WTC11 (cell line): Measurements from ENCODE around the gene MAPK11. TPM values are rescaled to one million over a fixed set of nuclear protein-coding genes. Genes with fewer than 3 reads are reported as not detected.
A peak's percentile ranks its signal among the peaks of the same experiment; 100 is the strongest.

Experiments
- CREM ChIP-seq: sonication (generic); formaldehyde crosslinking; IDR thresholded peaks from 2 replicates; pipeline ENCODE4 v1.8.1; 2022; ENCODE audit warnings: mild to moderate bottlenecking, missing genetic modification reagents, moderate library complexity
- E2F5 ChIP-seq: sonication (generic); formaldehyde crosslinking; IDR thresholded peaks from 2 replicates; pipeline ENCODE4 v1.8.1; 2022; ENCODE audit warnings: mild to moderate bottlenecking, moderate library complexity, missing genetic modification reagents
- GRHL2 ChIP-seq: fragments of 250-450 bp; sonication (Bioruptor Pico); IDR thresholded peaks from 2 replicates; pipeline ENCODE4 v1.8.0; 2022; ENCODE audit warnings: mild to moderate bottlenecking, moderate library complexity; ENCODE audit not compliant: insufficient replicate concordance, severe bottlenecking
- IRF1 ChIP-seq: sonication (generic); formaldehyde crosslinking; IDR thresholded peaks from 2 replicates; pipeline ENCODE4 v1.8.0; 2023; ENCODE audit warnings: missing genetic modification reagents
- JAZF1 ChIP-seq: fragments of 250-450 bp; sonication (Bioruptor Pico); IDR thresholded peaks from 2 replicates; pipeline ENCODE4 v1.9.0; 2021; ENCODE audit warnings: moderate library complexity, mild to moderate bottlenecking, inconsistent platforms
- MLX ChIP-seq: sonication (generic); formaldehyde crosslinking; IDR thresholded peaks from 2 replicates; pipeline ENCODE4 v1.8.1; 2023; ENCODE audit warnings: mild to moderate bottlenecking, missing genetic modification reagents, moderate library complexity
- NR3C1 ChIP-seq: sonication (generic); formaldehyde crosslinking; conservative IDR thresholded peaks from 2 replicates; pipeline ENCODE4 v1.8.1; 2023; ENCODE audit warnings: low read depth, mild to moderate bottlenecking, missing genetic modification reagents
- OVOL2 ChIP-seq: fragments of 250-450 bp; sonication (Bioruptor Pico); IDR thresholded peaks from 2 replicates; pipeline ENCODE4 v1.9.0; 2021; ENCODE audit warnings: mild to moderate bottlenecking, borderline replicate concordance
- SMAD3 ChIP-seq: sonication (generic); formaldehyde crosslinking; IDR thresholded peaks from 2 replicates; pipeline ENCODE4 v1.8.0; 2022; ENCODE audit warnings: missing genetic modification reagents, mild to moderate bottlenecking, borderline replicate concordance
- STAT6 ChIP-seq: sonication (generic); formaldehyde crosslinking; conservative IDR thresholded peaks from 2 replicates; pipeline ENCODE4 v1.8.1; 2023; ENCODE audit warnings: mild to moderate bottlenecking, low read depth, missing genetic modification reagents, moderate library complexity
- USF2 ChIP-seq: sonication (generic); formaldehyde crosslinking; IDR thresholded peaks from 2 replicates; pipeline ENCODE4 v1.8.1; 2023; ENCODE audit warnings: mild to moderate bottlenecking, missing genetic modification reagents, moderate library complexity
- ZBTB21 ChIP-seq: sonication (generic); formaldehyde crosslinking; IDR thresholded peaks from 2 replicates; pipeline ENCODE4 v1.8.1; 2023; ENCODE audit warnings: mild to moderate bottlenecking, missing genetic modification reagents, borderline replicate concordance
- ZNF121 ChIP-seq: sonication (generic); formaldehyde crosslinking; IDR thresholded peaks from 2 replicates; pipeline ENCODE4 v1.8.0; 2023; ENCODE audit warnings: missing genetic modification reagents
- ZNF263 ChIP-seq: sonication (generic); formaldehyde crosslinking; IDR thresholded peaks from 2 replicates; pipeline ENCODE4 v1.8.1; 2022; ENCODE audit warnings: low read depth, mild to moderate bottlenecking, moderate library complexity, missing genetic modification reagents
- ZNF317 ChIP-seq: sonication (generic); formaldehyde crosslinking; IDR thresholded peaks from 2 replicates; pipeline ENCODE4 v1.8.1; 2023; ENCODE audit warnings: low read depth, mild to moderate bottlenecking, moderate library complexity, missing genetic modification reagents, borderline replicate concordance
- ZNF396 ChIP-seq: fragments of 250-450 bp; sonication (Bioruptor Pico); IDR thresholded peaks from 2 replicates; pipeline ENCODE4 v1.8.0; 2021; ENCODE audit warnings: mild to moderate bottlenecking, moderate library complexity, borderline replicate concordance
- ZNF423 ChIP-seq: fragments of 250-450 bp; sonication (Bioruptor Pico); IDR thresholded peaks from 2 replicates; pipeline ENCODE4 v2.1.2; 2022; ENCODE audit warnings: mild to moderate bottlenecking, moderate library complexity
- ZNF512 ChIP-seq: sonication (generic); formaldehyde crosslinking; IDR thresholded peaks from 2 replicates; pipeline ENCODE4 v1.8.1; 2022; ENCODE audit warnings: missing genetic modification reagents, borderline replicate concordance
- ZNF671 ChIP-seq: fragments of 250-450 bp; sonication (Bioruptor Pico); IDR thresholded peaks from 2 replicates; pipeline ENCODE4 v1.8.0; 2021; ENCODE audit warnings: mild to moderate bottlenecking
- total RNA-seq: library from RNA; stranded (reverse); gene quantifications from 3 replicates; pipeline ENCODE4 v1.2.3, GENCODE V29; 2021
- TF ChIP-seq, protein P1 (sequence below): sonication (generic); formaldehyde crosslinking; IDR thresholded peaks from 2 replicates; pipeline ENCODE4 v1.8.0; 2022; ENCODE audit warnings: mild to moderate bottlenecking, missing genetic modification reagents
- TF ChIP-seq, protein P2 (sequence below): fragments of 250-450 bp; sonication (Bioruptor Pico); IDR thresholded peaks from 2 replicates; pipeline ENCODE4 v1.9.0; 2021; ENCODE audit warnings: mild to moderate bottlenecking, borderline replicate concordance
- TF ChIP-seq, protein P3 (sequence below): sonication (generic); formaldehyde crosslinking; IDR thresholded peaks from 2 replicates; pipeline ENCODE4 v1.8.1; 2023; ENCODE audit warnings: mild to moderate bottlenecking, missing genetic modification reagents

The MAPK11 gene
- total RNA-seq, 1 experiment from 2014 or later: 2.3 TPM

DNA sequence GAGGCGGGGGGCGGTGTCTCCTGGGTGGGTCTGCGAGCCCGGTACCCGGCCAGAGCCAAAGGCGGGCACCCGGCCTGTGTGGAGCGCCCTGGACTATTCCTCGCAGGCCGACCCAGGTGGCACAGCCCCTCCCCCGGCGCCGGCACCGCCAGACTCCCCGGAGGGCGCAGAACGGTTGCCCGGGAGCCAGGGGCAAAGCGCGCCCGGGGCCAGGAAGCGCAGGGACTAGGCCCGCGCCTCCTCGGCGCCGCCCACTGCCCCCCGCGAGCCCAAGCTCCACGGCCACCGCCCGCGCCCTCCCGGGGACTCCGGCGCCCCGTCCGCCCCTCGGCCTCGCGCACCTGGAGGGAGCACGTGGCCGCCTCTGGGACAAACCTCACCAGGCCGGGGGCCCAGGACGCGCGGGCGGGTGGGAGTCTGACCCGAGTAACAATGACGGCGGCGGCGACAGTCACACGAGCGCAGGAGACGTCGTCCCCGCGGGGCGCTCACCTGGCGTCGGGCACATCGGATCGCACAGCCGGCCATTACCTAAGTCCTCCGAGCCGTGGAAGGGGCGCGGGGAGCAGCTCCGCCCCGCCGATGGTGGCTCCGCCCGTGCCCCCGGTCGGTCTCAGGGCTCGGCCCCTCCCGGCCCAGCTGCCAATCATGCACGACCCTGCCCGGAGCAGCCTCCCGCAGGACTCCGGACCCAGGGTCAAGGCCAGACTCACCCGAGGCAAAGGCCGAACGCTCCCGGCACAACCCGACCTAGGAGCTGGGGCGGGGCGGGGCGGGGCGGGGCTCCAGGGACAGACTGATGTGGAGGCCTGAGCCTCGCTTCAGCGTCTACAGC lies 29.8 kb upstream of the MAPK11 start (continued):
- TF ChIP-seq STAT6: no peak
- no peak for TF ChIP-seq CREM (CRISPR knock-in tag)
- TF ChIP-seq E2F5 (CRISPR knock-in tag): no peak; the same call in 1 of the 2 replicates
- TF ChIP-seq ZNF512: no peak
- TF ChIP-seq, protein P1, sequence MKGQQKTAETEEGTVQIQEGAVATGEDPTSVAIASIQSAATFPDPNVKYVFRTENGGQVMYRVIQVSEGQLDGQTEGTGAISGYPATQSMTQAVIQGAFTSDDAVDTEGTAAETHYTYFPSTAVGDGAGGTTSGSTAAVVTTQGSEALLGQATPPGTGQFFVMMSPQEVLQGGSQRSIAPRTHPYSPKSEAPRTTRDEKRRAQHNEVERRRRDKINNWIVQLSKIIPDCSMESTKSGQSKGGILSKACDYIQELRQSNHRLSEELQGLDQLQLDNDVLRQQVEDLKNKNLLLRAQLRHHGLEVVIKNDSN (CRISPR knock-in tag): 0 out of 2 replicates have a peak, but pooled peaks have one; percentile 40
- 0 out of 2 replicates have a peak, but pooled peaks have one; percentile 30 for TF ChIP-seq IRF1 (CRISPR knock-in tag)
- TF ChIP-seq, protein P2, sequence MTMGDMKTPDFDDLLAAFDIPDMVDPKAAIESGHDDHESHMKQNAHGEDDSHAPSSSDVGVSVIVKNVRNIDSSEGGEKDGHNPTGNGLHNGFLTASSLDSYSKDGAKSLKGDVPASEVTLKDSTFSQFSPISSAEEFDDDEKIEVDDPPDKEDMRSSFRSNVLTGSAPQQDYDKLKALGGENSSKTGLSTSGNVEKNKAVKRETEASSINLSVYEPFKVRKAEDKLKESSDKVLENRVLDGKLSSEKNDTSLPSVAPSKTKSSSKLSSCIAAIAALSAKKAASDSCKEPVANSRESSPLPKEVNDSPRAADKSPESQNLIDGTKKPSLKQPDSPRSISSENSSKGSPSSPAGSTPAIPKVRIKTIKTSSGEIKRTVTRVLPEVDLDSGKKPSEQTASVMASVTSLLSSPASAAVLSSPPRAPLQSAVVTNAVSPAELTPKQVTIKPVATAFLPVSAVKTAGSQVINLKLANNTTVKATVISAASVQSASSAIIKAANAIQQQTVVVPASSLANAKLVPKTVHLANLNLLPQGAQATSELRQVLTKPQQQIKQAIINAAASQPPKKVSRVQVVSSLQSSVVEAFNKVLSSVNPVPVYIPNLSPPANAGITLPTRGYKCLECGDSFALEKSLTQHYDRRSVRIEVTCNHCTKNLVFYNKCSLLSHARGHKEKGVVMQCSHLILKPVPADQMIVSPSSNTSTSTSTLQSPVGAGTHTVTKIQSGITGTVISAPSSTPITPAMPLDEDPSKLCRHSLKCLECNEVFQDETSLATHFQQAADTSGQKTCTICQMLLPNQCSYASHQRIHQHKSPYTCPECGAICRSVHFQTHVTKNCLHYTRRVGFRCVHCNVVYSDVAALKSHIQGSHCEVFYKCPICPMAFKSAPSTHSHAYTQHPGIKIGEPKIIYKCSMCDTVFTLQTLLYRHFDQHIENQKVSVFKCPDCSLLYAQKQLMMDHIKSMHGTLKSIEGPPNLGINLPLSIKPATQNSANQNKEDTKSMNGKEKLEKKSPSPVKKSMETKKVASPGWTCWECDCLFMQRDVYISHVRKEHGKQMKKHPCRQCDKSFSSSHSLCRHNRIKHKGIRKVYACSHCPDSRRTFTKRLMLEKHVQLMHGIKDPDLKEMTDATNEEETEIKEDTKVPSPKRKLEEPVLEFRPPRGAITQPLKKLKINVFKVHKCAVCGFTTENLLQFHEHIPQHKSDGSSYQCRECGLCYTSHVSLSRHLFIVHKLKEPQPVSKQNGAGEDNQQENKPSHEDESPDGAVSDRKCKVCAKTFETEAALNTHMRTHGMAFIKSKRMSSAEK (CRISPR knock-in tag): no peak
- TF ChIP-seq JAZF1 (CRISPR knock-in tag): no peak
- peak; percentile 59; the same call in 1 of the 2 replicates for TF ChIP-seq USF2 (CRISPR knock-in tag)
- no peak for TF ChIP-seq ZNF121 (CRISPR knock-in tag)
- TF ChIP-seq ZNF423 (CRISPR knock-in tag): peak; percentile 45; the same call in 1 of the 2 replicates
- no peak for TF ChIP-seq ZNF263 (CRISPR knock-in tag)
- TF ChIP-seq NR3C1 (CRISPR knock-in tag): no peak
- no peak for TF ChIP-seq SMAD3 (CRISPR knock-in tag)
- no peak for TF ChIP-seq GRHL2 (CRISPR knock-in tag)
- 0 out of 2 replicates have a peak, but pooled peaks have one; percentile 17 for TF ChIP-seq ZBTB21
- TF ChIP-seq, protein P3, sequence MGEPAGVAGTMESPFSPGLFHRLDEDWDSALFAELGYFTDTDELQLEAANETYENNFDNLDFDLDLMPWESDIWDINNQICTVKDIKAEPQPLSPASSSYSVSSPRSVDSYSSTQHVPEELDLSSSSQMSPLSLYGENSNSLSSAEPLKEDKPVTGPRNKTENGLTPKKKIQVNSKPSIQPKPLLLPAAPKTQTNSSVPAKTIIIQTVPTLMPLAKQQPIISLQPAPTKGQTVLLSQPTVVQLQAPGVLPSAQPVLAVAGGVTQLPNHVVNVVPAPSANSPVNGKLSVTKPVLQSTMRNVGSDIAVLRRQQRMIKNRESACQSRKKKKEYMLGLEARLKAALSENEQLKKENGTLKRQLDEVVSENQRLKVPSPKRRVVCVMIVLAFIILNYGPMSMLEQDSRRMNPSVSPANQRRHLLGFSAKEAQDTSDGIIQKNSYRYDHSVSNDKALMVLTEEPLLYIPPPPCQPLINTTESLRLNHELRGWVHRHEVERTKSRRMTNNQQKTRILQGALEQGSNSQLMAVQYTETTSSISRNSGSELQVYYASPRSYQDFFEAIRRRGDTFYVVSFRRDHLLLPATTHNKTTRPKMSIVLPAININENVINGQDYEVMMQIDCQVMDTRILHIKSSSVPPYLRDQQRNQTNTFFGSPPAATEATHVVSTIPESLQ (CRISPR knock-in tag): no peak
- no peak for TF ChIP-seq ZNF396 (CRISPR knock-in tag)
- TF ChIP-seq ZNF317 (CRISPR knock-in tag): no peak
- TF ChIP-seq MLX: no peak
- no peak for TF ChIP-seq ZNF671
- no peak for TF ChIP-seq OVOL2 (CRISPR knock-in tag)
